Parathyroid adenoma (tissue), 2 donors: ENCODE data around the gene BPNT1.

Experiments
- H2AFZ ChIP-seq: fragments of 300-600 bp; sonication (generic); one replicate; pipeline ENCODE4 v1.7.0; 2017; ENCODE audit warnings: antibody characterized with exemption, mild to moderate bottlenecking
- H3K27ac ChIP-seq: fragments of 300-600 bp; sonication (generic); one replicate; pipeline ENCODE4 v1.7.0; 2017
- H3K27me3 ChIP-seq: fragments of 300-600 bp; sonication (generic); one replicate; pipeline ENCODE4 v1.7.0; 2017; ENCODE audit warnings: low read length; ENCODE audit not compliant: control insufficient read depth, insufficient read depth
- H3K36me3 ChIP-seq: fragments of 300-600 bp; sonication (generic); one replicate; pipeline ENCODE4 v1.7.0; 2017; ENCODE audit warnings: low read length; ENCODE audit not compliant: control insufficient read depth, insufficient read depth
- H3K4me1 ChIP-seq: fragments of 300-600 bp; sonication (generic); one replicate; pipeline ENCODE4 v1.7.0; 2017; ENCODE audit warnings: control low read depth
- H3K4me2 ChIP-seq: fragments of 300-600 bp; sonication (generic); one replicate; pipeline ENCODE4 v1.7.0; 2017; ENCODE audit warnings: low read length
- H3K4me3 ChIP-seq: fragments of 300-600 bp; sonication (generic); one replicate; pipeline ENCODE4 v1.7.0; 2017; ENCODE audit warnings: low read depth, low read length
- H3K79me2 ChIP-seq: fragments of 300-600 bp; sonication (generic); one replicate; pipeline ENCODE4 v1.7.0; 2017; ENCODE audit warnings: control low read depth
- H3K9ac ChIP-seq: fragments of 300-600 bp; sonication (generic); one replicate; pipeline ENCODE4 v1.7.0; 2017; ENCODE audit warnings: mild to moderate bottlenecking
- H3K9me3 ChIP-seq: fragments of 300-600 bp; sonication (generic); one replicate; pipeline ENCODE4 v1.7.0; 2017; ENCODE audit warnings: low read length; ENCODE audit not compliant: control insufficient read depth
- TF ChIP-seq, protein P1 (sequence below): fragments of 300-600 bp; sonication (generic); IDR thresholded peaks from one replicate; pipeline ENCODE4 v1.7.0; 2017; ENCODE audit warnings: antibody characterized with exemption, mild to moderate bottlenecking
- donor health status: primary hyperparathyroidism.

The BPNT1 gene

DNA sequence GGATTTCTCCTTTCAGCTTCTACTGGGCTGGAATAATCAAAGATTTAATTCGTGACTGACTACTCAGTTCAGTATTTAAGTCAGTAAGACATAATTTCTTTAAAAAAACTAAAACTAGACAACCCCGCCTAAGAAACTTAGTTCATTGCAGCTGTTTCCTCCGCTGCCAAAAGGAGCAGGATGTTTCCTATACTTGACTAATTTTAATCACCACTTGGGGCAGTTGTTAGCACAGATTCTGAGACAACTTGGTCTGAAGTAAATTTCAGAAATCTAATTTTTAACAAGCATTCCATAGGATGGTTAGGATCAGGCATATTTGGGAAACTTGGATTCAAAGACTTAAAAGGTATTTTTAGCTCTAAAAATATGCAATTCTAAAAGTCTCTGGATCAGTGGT is 77.3 kb downstream of the BPNT1 start:
- Histone ChIP-seq H3K9ac (no peak overlapping the region), H3K4me1 (no peaks in the 10 kb centered on the region), H3K27me3 (no peaks in the 10 kb centered on the region), H3K79me2 (no peaks in the 10 kb centered on the region), H2AFZ (no peak overlapping the region), H3K4me2 (no peak overlapping the region), H3K27ac (no peak overlapping the region), H3K4me3 (no peak overlapping the region), H3K36me3 (no peaks in the 10 kb centered on the region), H3K9me3 (no peaks in the 10 kb centered on the region)
- TF ChIP-seq, protein P1, sequence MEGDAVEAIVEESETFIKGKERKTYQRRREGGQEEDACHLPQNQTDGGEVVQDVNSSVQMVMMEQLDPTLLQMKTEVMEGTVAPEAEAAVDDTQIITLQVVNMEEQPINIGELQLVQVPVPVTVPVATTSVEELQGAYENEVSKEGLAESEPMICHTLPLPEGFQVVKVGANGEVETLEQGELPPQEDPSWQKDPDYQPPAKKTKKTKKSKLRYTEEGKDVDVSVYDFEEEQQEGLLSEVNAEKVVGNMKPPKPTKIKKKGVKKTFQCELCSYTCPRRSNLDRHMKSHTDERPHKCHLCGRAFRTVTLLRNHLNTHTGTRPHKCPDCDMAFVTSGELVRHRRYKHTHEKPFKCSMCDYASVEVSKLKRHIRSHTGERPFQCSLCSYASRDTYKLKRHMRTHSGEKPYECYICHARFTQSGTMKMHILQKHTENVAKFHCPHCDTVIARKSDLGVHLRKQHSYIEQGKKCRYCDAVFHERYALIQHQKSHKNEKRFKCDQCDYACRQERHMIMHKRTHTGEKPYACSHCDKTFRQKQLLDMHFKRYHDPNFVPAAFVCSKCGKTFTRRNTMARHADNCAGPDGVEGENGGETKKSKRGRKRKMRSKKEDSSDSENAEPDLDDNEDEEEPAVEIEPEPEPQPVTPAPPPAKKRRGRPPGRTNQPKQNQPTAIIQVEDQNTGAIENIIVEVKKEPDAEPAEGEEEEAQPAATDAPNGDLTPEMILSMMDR, result no peak

DNA sequence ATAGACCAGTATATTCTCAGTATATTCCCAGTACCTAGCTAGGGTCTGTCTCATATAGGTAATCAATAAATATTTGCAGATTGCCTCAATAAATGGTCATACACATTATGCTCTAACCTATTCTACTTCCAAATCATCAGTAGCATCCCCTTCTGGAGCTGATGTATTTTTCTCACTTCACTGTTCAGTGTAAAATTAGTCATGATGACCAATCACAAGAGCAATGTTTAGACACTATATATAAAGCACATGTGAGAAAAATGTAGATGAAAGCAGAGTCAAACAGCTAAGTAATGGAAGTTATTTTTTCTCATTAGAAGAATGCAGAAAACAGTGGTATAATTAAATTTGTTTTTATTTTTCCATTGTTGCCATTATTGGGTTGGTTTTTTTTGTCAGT is 78.0 kb downstream of the BPNT1 start:
- H3K4me2 ChIP-seq, result no peak overlapping the region
- no peak overlapping the region for H3K9ac ChIP-seq
- H3K79me2 ChIP-seq, result no peaks in the 10 kb centered on the region
- TF ChIP-seq, protein P1, result no peak
- no peak overlapping the region for H3K27ac ChIP-seq
- no peaks in the 10 kb centered on the region for H3K9me3 ChIP-seq
- no peaks in the 10 kb centered on the region for H3K36me3 ChIP-seq
- H3K4me3 ChIP-seq, result no peak overlapping the region
- no peak overlapping the region for H2AFZ ChIP-seq
- H3K27me3 ChIP-seq, result no peaks in the 10 kb centered on the region
- H3K4me1 ChIP-seq, result no peaks in the 10 kb centered on the region
